Muscle of arm (tissue), 14 donors: Measurements from ENCODE around the gene CCDC183. TPM values are rescaled to one million over a fixed set of nuclear protein-coding genes. Genes with fewer than 3 reads are reported as not detected.
"Not testable (repeated sequence)": the region's sequence is repeated elsewhere in the genome, so short reads cannot be mapped to it uniquely, and the experiment has no call there.

Experiments
- DNase-seq: peaks from one replicate; pipeline ENCODE4 v3.0.0-alpha.2; 2013
- long read RNA-seq, 11 donors: transcript quantifications; one replicate each; lab custom pipeline, GENCODE V29; 2026
- polyA plus RNA-seq, 12 donors: library from polyadenylated mRNA; unstranded; fragments of 120-200 nt; gene quantifications; one replicate each; pipeline ENCODE4 v1.2.1, GENCODE V29; 2013; ENCODE audit not compliant: insufficient read length in 12 of 12

CCDC183 gene
- 1 to 10 TPM in 9 of 12 donors, under 1 TPM in 1, not detected in 2; 0.71 to 3.7 (median 2.7) TPM for polyA plus RNA-seq
- long read RNA-seq, donor 1, partial matches to known transcripts: 110 of 111 reads
- long read RNA-seq, donor 1, other reads (novel, unspliced or antisense): 0 of 111 reads
- long read RNA-seq, donor 2: 0 reads
- long read RNA-seq, donor 3: 0 reads
- long read RNA-seq, donor 4: 0 reads
- long read RNA-seq, donor 5: 0 reads
- long read RNA-seq, donor 6: 0 reads
- long read RNA-seq, donor 7: 0 reads
- long read RNA-seq, donor 8: 0 reads
- long read RNA-seq, donor 9: 0 reads
- long read RNA-seq, donor 10: 0 reads
- long read RNA-seq, donor 11: 0 reads

GRCh38 chr9:136796238-136796774 lies at the start of gene CCDC183:
CCDC183 (plus strand) TSS chr9:136796338; CDS start chr9:136796398, 60 bp downstream.
- no peak for DNase-seq

- DNase-seq: no peak
Observed at GRCh38 chr9:136746621-136747020, 49.5 kb upstream of the CCDC183 start.

- DNase-seq: no peak
Observed at GRCh38 chr9:136747161-136748060, 48.7 kb upstream of the CCDC183 start.

GRCh38 chr9:136748201-136748600 lies 47.9 kb upstream of the CCDC183 start, which contains the start of gene LCN6:
LCN6 (minus strand) TSS chr9:136748525; CDS start chr9:136748483, 42 bp downstream.
- no peak for DNase-seq

- no peak for DNase-seq
Observed at GRCh38 chr9:136748666-136749611, 47.2 kb upstream of the CCDC183 start.

GRCh38 chr9:136750526-136750925 lies 45.6 kb upstream of the CCDC183 start:
- no peak for DNase-seq

- no peak for DNase-seq
Observed at GRCh38 chr9:136751244-136751643, 44.9 kb upstream of the CCDC183 start.

- DNase-seq: no peak
Observed at GRCh38 chr9:136751814-136752213, 44.3 kb upstream of the CCDC183 start.

GRCh38 chr9:136753371-136754058 lies 42.6 kb upstream of the CCDC183 start:
- no peak for DNase-seq

- DNase-seq: no peak
Observed at GRCh38 chr9:136754059-136754572, 42.0 kb upstream of the CCDC183 start.

- DNase-seq: no peak
Observed at GRCh38 chr9:136754626-136755301, 41.4 kb upstream of the CCDC183 start.

- DNase-seq: not testable (repeated sequence)
Observed at GRCh38 chr9:136755302-136756133, 40.6 kb upstream of the CCDC183 start.

- DNase-seq: no peak
Observed at GRCh38 chr9:136756134-136756438, 40.1 kb upstream of the CCDC183 start.

- no peak for DNase-seq
Observed at GRCh38 chr9:136756836-136757235, 39.3 kb upstream of the CCDC183 start.

- DNase-seq: no peak
Observed at GRCh38 chr9:136757328-136757727, 38.8 kb upstream of the CCDC183 start.

- DNase-seq: no peak
Observed at GRCh38 chr9:136757751-136758140, 38.4 kb upstream of the CCDC183 start.

- DNase-seq: no peak
Observed at GRCh38 chr9:136759001-136759400, 37.1 kb upstream of the CCDC183 start.

GRCh38 chr9:136759436-136760325 lies 36.5 kb upstream of the CCDC183 start:
- no peak for DNase-seq
